Breast epithelium (tissue), 4 donors: ENCODE measurements around the gene SEC23IP. TPM values are rescaled to one million over a fixed set of nuclear protein-coding genes. Genes with fewer than 3 reads are reported as not detected.
"Not testable (repeated sequence)": the region's sequence is repeated elsewhere in the genome, so short reads cannot be mapped to it uniquely, and the experiment has no call there.

Experiments used
- DNase-seq, 2 donors: peaks; one replicate each; pipeline ENCODE4 v3.0.0-alpha.2; 2019; ENCODE audit warnings: low spot score in 2 of 2
- H3K27ac ChIP-seq, 2 donors: fragments of 200-600 bp; sonication (generic) in 1 of 2; one replicate each; pipeline ENCODE4 v1.5.1; 2016 to 2019; ENCODE audit warnings: mild to moderate bottlenecking in 1 of 2
- H3K27me3 ChIP-seq, 2 donors: fragments of 200-600 bp; sonication (generic) in 1 of 2; one replicate each; pipeline versions ENCODE4 v1.5.1 to v1.6.0; 2017 to 2019; ENCODE audit warnings: control low read depth in 1 of 2, mild to moderate bottlenecking in 1 of 2
- H3K36me3 ChIP-seq: fragments of 200-600 bp; one replicate; pipeline ENCODE4 v1.5.1; 2019
- H3K4me1 ChIP-seq, 2 donors: fragments of 200-600 bp; sonication (generic); one replicate each; pipeline ENCODE4 v1.5.1; 2016 to 2019; ENCODE audit warnings: control low read depth in 1 of 2
- H3K4me3 ChIP-seq, 3 donors: fragments of 200-600 bp; sonication (generic); 1 replicate in 2 of 3; 2 replicates in 1 of 3; pipeline ENCODE4 v1.5.1; 2016 to 2019; ENCODE audit warnings: mild to moderate bottlenecking in 3 of 3, moderate library complexity in 2 of 3
- H3K9me3 ChIP-seq, 2 donors: fragments of 200-600 bp; sonication (generic) in 1 of 2; one replicate each; pipeline ENCODE4 v1.5.1; 2016 to 2019; ENCODE audit warnings: control low read depth in 1 of 2
- POLR2A ChIP-seq: fragments of 450-650 bp; IDR thresholded peaks from one replicate; pipeline ENCODE4 v1.6.1; 2016; ENCODE audit warnings: antibody characterized with exemption, mild to moderate bottlenecking, moderate library complexity
- POLR2AphosphoS5 ChIP-seq, 3 donors: sonication (generic); formaldehyde crosslinking; IDR thresholded peaks; one replicate each; pipeline ENCODE4 v1.6.1; 2017; ENCODE audit warnings: antibody characterized with exemption in 3 of 3
- intact Hi-C: fragments of 100-400 bp; cut with DNase I; formaldehyde crosslinking; loops from one replicate; pipeline ENCODE4 v1.15.1; 2023; ENCODE audit warnings: low total_unique reads
- total RNA-seq, 3 donors: library from RNA; depleted of rRNA; stranded (reverse); fragments of >200 nt; gene quantifications; one replicate each; pipeline ENCODE4 v1.1.0, GENCODE V29; 2016
- TF ChIP-seq, protein P1 (sequence below), 3 donors: fragments of 450-650 bp; IDR thresholded peaks; one replicate each; pipeline ENCODE4 v1.5.1; 2016 to 2017; ENCODE audit warnings: antibody characterized with exemption in 3 of 3, mild to moderate bottlenecking in 3 of 3, moderate library complexity in 3 of 3

The SEC23IP gene
- total RNA-seq, 3 donors from 2014 or later, result 19.9 to 35.0 (median 25.9) TPM

GRCh38 chr10:119862524-119862923, 30.0 kb upstream of the SEC23IP start:
- Histone ChIP-seq H3K4me3 (no peak overlapping the region), H3K27me3 (no peaks in the 10 kb centered on the region), H3K9me3 (no peaks in the 10 kb centered on the region), H3K4me1 (no peaks in the 10 kb centered on the region), H3K27ac (no peak overlapping the region), H3K36me3 (no peaks in the 10 kb centered on the region)
- DNase-seq, result no peak
- intact Hi-C loops, result no loop called here
- TF ChIP-seq POLR2A (no peak), POLR2AphosphoS5 (IDR thresholded peaks at IDR 0.05) (no peak)
- TF ChIP-seq, protein P1, sequence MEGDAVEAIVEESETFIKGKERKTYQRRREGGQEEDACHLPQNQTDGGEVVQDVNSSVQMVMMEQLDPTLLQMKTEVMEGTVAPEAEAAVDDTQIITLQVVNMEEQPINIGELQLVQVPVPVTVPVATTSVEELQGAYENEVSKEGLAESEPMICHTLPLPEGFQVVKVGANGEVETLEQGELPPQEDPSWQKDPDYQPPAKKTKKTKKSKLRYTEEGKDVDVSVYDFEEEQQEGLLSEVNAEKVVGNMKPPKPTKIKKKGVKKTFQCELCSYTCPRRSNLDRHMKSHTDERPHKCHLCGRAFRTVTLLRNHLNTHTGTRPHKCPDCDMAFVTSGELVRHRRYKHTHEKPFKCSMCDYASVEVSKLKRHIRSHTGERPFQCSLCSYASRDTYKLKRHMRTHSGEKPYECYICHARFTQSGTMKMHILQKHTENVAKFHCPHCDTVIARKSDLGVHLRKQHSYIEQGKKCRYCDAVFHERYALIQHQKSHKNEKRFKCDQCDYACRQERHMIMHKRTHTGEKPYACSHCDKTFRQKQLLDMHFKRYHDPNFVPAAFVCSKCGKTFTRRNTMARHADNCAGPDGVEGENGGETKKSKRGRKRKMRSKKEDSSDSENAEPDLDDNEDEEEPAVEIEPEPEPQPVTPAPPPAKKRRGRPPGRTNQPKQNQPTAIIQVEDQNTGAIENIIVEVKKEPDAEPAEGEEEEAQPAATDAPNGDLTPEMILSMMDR (IDR thresholded peaks at IDR 0.05), result no peak

- TF ChIP-seq POLR2A (no peak), POLR2AphosphoS5 (IDR thresholded peaks at IDR 0.05) (no peak)
- TF ChIP-seq, protein P1 (IDR thresholded peaks at IDR 0.05), result no peak
- no peaks in the 10 kb centered on the region for H3K9me3 ChIP-seq
- H3K27ac ChIP-seq, result no peak overlapping the region
- no peaks in the 10 kb centered on the region for H3K27me3 ChIP-seq
- no peaks in the 10 kb centered on the region for H3K4me1 ChIP-seq
- DNase-seq, result no peak
- no peaks in the 10 kb centered on the region for H3K36me3 ChIP-seq
- H3K4me3 ChIP-seq, result no peak overlapping the region
- intact Hi-C loops, result no loop called here
These were observed 28.5 kb upstream of the SEC23IP start for GRCh38 chr10:119863951-119864565.

DNA sequence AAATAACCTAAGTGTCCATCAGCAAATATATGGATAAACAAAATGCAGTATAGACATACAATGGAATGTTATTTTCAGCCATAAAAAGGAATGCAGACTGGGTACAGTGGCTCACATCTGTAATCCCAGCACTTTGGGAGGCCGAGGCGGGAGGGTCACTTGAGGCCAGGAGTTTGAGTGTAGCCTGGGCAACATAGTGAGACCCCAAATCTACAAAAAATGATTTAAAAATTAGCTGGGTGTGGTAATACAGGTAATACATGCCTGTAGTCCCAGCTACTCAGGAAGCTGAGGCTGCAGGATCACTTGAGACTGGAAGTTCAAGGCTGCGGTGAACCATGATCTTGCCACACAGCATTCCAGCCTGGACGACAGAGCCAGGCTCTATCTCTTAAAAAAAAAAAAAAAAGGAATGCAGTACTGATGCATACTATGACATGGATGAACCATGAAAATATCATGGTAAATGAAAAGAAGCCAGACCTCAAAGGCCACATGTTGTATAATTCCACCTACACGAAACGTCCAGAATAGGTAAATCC, 26.8 kb upstream of the SEC23IP start:
- Histone ChIP-seq H3K4me1 (peaks cover 0 to 3% of the 10 kb centered on the region in 2 donors), H3K4me3 (no peak overlapping the region), H3K27me3 (no peaks in the 10 kb centered on the region), H3K9me3 (no peaks in the 10 kb centered on the region), H3K36me3 (no peaks in the 10 kb centered on the region), H3K27ac (no peak overlapping the region)
- TF ChIP-seq POLR2A (no peak), POLR2AphosphoS5 (IDR thresholded peaks at IDR 0.05) (no peak)
- TF ChIP-seq, protein P1 (IDR thresholded peaks at IDR 0.05), result no peak
- DNase-seq, result no peak
- intact Hi-C loops, result no loop called here

DNA sequence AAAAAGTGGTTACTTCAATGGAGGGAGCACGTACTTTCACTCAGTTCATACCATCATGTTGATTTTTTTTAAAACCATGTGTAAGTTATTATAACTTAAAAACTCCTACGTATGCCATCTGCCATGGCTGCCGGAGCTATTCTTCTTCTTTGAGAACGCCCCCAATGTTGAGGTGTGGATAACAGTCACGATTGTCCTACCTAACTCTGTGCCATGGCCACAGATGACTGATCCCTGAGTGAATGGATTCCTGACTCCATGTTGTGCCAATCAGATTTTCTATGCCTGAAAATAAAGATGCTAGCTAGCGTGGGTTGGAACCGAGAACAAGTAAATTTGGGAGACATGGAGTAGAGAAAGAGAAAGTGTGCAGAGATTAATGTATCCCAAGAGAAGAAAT, 25.2 kb upstream of the SEC23IP start:
- no peaks in the 10 kb centered on the region for H3K9me3 ChIP-seq
- peaks cover 0 to 5% of the 10 kb centered on the region in 2 donors for H3K4me1 ChIP-seq
- H3K36me3 ChIP-seq, result no peaks in the 10 kb centered on the region
- TF ChIP-seq POLR2AphosphoS5 (IDR thresholded peaks at IDR 0.05), result no peak
- TF ChIP-seq POLR2A, result no peak
- TF ChIP-seq, protein P1 (IDR thresholded peaks at IDR 0.05), result no peak
- intact Hi-C loops, result no loop called here
- DNase-seq, result no peak
- peak overlapping the region in 1 of 3 donors; percentile 34 for H3K4me3 ChIP-seq
- H3K27me3 ChIP-seq, result no peaks in the 10 kb centered on the region
- H3K27ac ChIP-seq, result no peak overlapping the region

- intact Hi-C loops, H3K4me1 ChIP-seq, DNase-seq: not testable (repeated sequence)
These were observed 23.1 kb upstream of the SEC23IP start for GRCh38 chr10:119869398-119869797.

More at GRCh38 chr10:119869398-119869797, 23.1 kb upstream of the SEC23IP start:
- H3K27me3 ChIP-seq, H3K9me3 ChIP-seq, H3K36me3 ChIP-seq, H3K27ac ChIP-seq, H3K4me3 ChIP-seq: not testable (repeated sequence)
